Activated CD4-positive, alpha-beta T cell treated with anti-CD3 and anti-CD28 coated beads, Interleukin-10, Interleukin-2, amounts not matched to agents 100 ng/mL and 50 ng/mL, durations not matched to agents 16 hours and 8 hours (primary cell): ENCODE results near the gene RAD51B.

ENCODE experiments used
- DNase-seq: peaks from one replicate; pipeline ENCODE4 v3.0.0-alpha.2; 2020

Gene RAD51B

GRCh38 chr14:67837011-67837624 lies 17.5 kb downstream of the RAD51B start:
- DNase-seq = peak; percentile 52

GRCh38 chr14:67846029-67846610 lies 26.5 kb downstream of the RAD51B start:
- no peak for DNase-seq

- DNase-seq = no peak
These were observed 30.7 kb downstream of the RAD51B start for GRCh38 chr14:67850066-67850830.

- no peak for DNase-seq
These were observed 32.3 kb downstream of the RAD51B start for GRCh38 chr14:67851785-67852410.

GRCh38 chr14:67852926-67853604 lies 33.5 kb downstream of the RAD51B start:
- DNase-seq = no peak

- no peak for DNase-seq
These were observed 34.1 kb downstream of the RAD51B start for GRCh38 chr14:67853715-67854114.

GRCh38 chr14:67856827-67857226 lies 37.2 kb downstream of the RAD51B start:
- DNase-seq = no peak

- DNase-seq = no peak
These were observed 38.3 kb downstream of the RAD51B start for GRCh38 chr14:67857778-67858350.

GRCh38 chr14:67859169-67859749 lies 39.7 kb downstream of the RAD51B start:
- DNase-seq = no peak

- DNase-seq = no peak
These were observed 43.6 kb downstream of the RAD51B start for GRCh38 chr14:67863223-67863622.

- DNase-seq = no peak
These were observed 55.8 kb downstream of the RAD51B start for GRCh38 chr14:67875175-67876006.

GRCh38 chr14:67879026-67879425 lies 59.4 kb downstream of the RAD51B start:
- DNase-seq = no peak

- peak; percentile 62 for DNase-seq
These were observed 61.6 kb downstream of the RAD51B start for GRCh38 chr14:67881225-67881624.

GRCh38 chr14:67882986-67883555 lies 63.5 kb downstream of the RAD51B start:
- DNase-seq = no peak

GRCh38 chr14:67883717-67884116 lies 64.1 kb downstream of the RAD51B start:
- no peak for DNase-seq

- no peak for DNase-seq
These were observed 66.6 kb downstream of the RAD51B start for GRCh38 chr14:67886191-67886590.

- DNase-seq = no peak
These were observed 67.9 kb downstream of the RAD51B start for GRCh38 chr14:67887478-67887877.

GRCh38 chr14:67889455-67889854 lies 69.9 kb downstream of the RAD51B start:
- no peak for DNase-seq

GRCh38 chr14:67892466-67893100 lies 73.0 kb downstream of the RAD51B start:
- no peak for DNase-seq

- DNase-seq = no peak
These were observed 80.7 kb downstream of the RAD51B start for GRCh38 chr14:67900231-67900630.
